SU-DHL-6 (cell line): ENCODE measurements around the gene ADGRG7.

Experiments
- H2AFZ ChIP-seq: fragments of 200-600 bp; sonication (generic); 2 replicates; pipeline ENCODE4 v1.6.1; 2014; ENCODE audit warnings: low read depth, mild to moderate bottlenecking, moderate library complexity, mixed read lengths, antibody characterized with exemption, low read length; ENCODE audit not compliant: severe bottlenecking
- H3F3A ChIP-seq: fragments of 200-600 bp; shearing (Covaris generic); 2 replicates; pipeline ENCODE4 v1.6.0; 2016; ENCODE audit warnings: antibody characterized with exemption, mild to moderate bottlenecking; ENCODE audit not compliant: insufficient read depth
- H3K27ac ChIP-seq: fragments of 200-600 bp; sonication (generic); 2 replicates; pipeline ENCODE4 v1.5.1; 2016; ENCODE audit warnings: low read depth, mild to moderate bottlenecking, low read length, moderate library complexity, mixed read lengths
- H3K27me3 ChIP-seq: fragments of 200-600 bp; sonication (generic), shearing (Covaris generic); 2 replicates; pipeline ENCODE4 v1.6.0; 2014; ENCODE audit warnings: mild to moderate bottlenecking, low read length
- H3K36me3 ChIP-seq: fragments of 200-600 bp; sonication (generic); 2 replicates; pipeline ENCODE4 v1.6.1; 2014; ENCODE audit warnings: mild to moderate bottlenecking, low read length, mixed read lengths
- H3K4me2 ChIP-seq: fragments of 300-600, 200-600 bp; shearing (Covaris generic), sonication (generic); 2 replicates; pipeline ENCODE4 v1.6.0; 2014; ENCODE audit warnings: low read length, low read depth, mild to moderate bottlenecking; ENCODE audit not compliant: poor library complexity, severe bottlenecking
- H3K4me3 ChIP-seq: fragments of 200-600 bp; sonication (generic); 2 replicates; pipeline ENCODE4 v1.5.1; 2014; ENCODE audit warnings: antibody characterized with exemption, low read length, mild to moderate bottlenecking, mixed read lengths; ENCODE audit not compliant: insufficient read depth, poor library complexity, severe bottlenecking
- H3K79me2 ChIP-seq: fragments of 200-600 bp; sonication (generic); 2 replicates; pipeline ENCODE4 v1.6.1; 2014; ENCODE audit warnings: mild to moderate bottlenecking, low read length, moderate library complexity; ENCODE audit not compliant: insufficient read depth
- H3K9ac ChIP-seq: fragments of 200-600 bp; sonication (generic); 2 replicates; pipeline ENCODE4 v1.7.0; 2014; ENCODE audit warnings: mild to moderate bottlenecking, low read length
- H3K9me2 ChIP-seq: fragments of 200-600 bp; sonication (generic); replicated peaks from 2 replicates; pipeline ENCODE4 v1.6.1; 2014; ENCODE audit warnings: low read length; ENCODE audit not compliant: insufficient read depth
- H3K9me3 ChIP-seq: fragments of 200-600 bp; sonication (generic); 2 replicates; pipeline ENCODE4 v1.6.1; 2014; ENCODE audit warnings: low read length, mixed read lengths; ENCODE audit not compliant: insufficient read depth
- H4K20me1 ChIP-seq: fragments of 200-600 bp; sonication (generic); 2 replicates; pipeline ENCODE4 v1.6.1; 2014; ENCODE audit warnings: low read depth, mild to moderate bottlenecking, antibody characterized with exemption, low read length, moderate library complexity, mixed read lengths
- CTCF ChIP-seq: fragments of 200-600 bp; sonication (generic); IDR thresholded peaks from one replicate; pipeline ENCODE4 v1.5.1; 2017; ENCODE audit warnings: antibody characterized with exemption, mild to moderate bottlenecking, low read length, moderate library complexity; ENCODE audit not compliant: insufficient read depth, poor library complexity, severe bottlenecking
- EZH2phosphoT487 ChIP-seq: fragments of 200-600 bp; sonication (generic), shearing (Covaris generic); conservative IDR thresholded peaks from 2 replicates; pipeline ENCODE4 v1.6.1; 2018; ENCODE audit warnings: mild to moderate bottlenecking, antibody characterized with exemption, low read length, moderate library complexity, mixed read lengths

ADGRG7 gene

GRCh38 chr3:100621251-100621650 lies 11.8 kb downstream of the ADGRG7 start:
- no peak overlapping the region for H3K9ac ChIP-seq
- no peak for TF ChIP-seq EZH2phosphoT487
- no peak for TF ChIP-seq CTCF
- H3K9me2 ChIP-seq: no peaks in the 10 kb centered on the region
- H3K36me3 ChIP-seq: no peaks in the 10 kb centered on the region
- no peak overlapping the region for H3K4me3 ChIP-seq
- no peak overlapping the region for H3K4me2 ChIP-seq
- no peaks in the 10 kb centered on the region for H4K20me1 ChIP-seq
- H3F3A ChIP-seq: no peaks in the 10 kb centered on the region
- no peak overlapping the region for H2AFZ ChIP-seq
- no peaks in the 10 kb centered on the region for H3K27me3 ChIP-seq
- H3K9me3 ChIP-seq: no peaks in the 10 kb centered on the region
- H3K27ac ChIP-seq: no peak overlapping the region
- no peaks in the 10 kb centered on the region for H3K79me2 ChIP-seq

GRCh38 chr3:100627491-100627890 lies 18.1 kb downstream of the ADGRG7 start:
- H3K36me3 ChIP-seq: no peaks in the 10 kb centered on the region
- no peak overlapping the region for H2AFZ ChIP-seq
- H3K4me2 ChIP-seq: no peak overlapping the region
- no peak for TF ChIP-seq CTCF
- no peak for TF ChIP-seq EZH2phosphoT487
- H4K20me1 ChIP-seq: no peaks in the 10 kb centered on the region
- no peaks in the 10 kb centered on the region for H3K79me2 ChIP-seq
- no peaks in the 10 kb centered on the region for H3F3A ChIP-seq
- no peak overlapping the region for H3K4me3 ChIP-seq
- H3K27me3 ChIP-seq: no peaks in the 10 kb centered on the region
- H3K9me2 ChIP-seq: no peaks in the 10 kb centered on the region
- no peaks in the 10 kb centered on the region for H3K9me3 ChIP-seq
- H3K9ac ChIP-seq: no peak overlapping the region
- H3K27ac ChIP-seq: no peak overlapping the region

- H3K27ac ChIP-seq: no peak overlapping the region
- H3K27me3 ChIP-seq: no peaks in the 10 kb centered on the region
- H3K9ac ChIP-seq: no peak overlapping the region
- H3K79me2 ChIP-seq: no peaks in the 10 kb centered on the region
- H3K4me2 ChIP-seq: no peak overlapping the region
- H2AFZ ChIP-seq: no peak overlapping the region
- TF ChIP-seq EZH2phosphoT487: no peak
- no peak for TF ChIP-seq CTCF
- H4K20me1 ChIP-seq: no peaks in the 10 kb centered on the region
- no peaks in the 10 kb centered on the region for H3K9me3 ChIP-seq
- H3K36me3 ChIP-seq: no peaks in the 10 kb centered on the region
- no peak overlapping the region for H3K4me3 ChIP-seq
- H3F3A ChIP-seq: no peaks in the 10 kb centered on the region
- H3K9me2 ChIP-seq: no peaks in the 10 kb centered on the region
These were observed 20.2 kb downstream of the ADGRG7 start for GRCh38 chr3:100629421-100630127.
